Upper lobe of right lung (tissue), 1 donor: ENCODE results near the gene TOR2A. TPM values are rescaled to one million over a fixed set of nuclear protein-coding genes. Genes with fewer than 3 reads are reported as not detected.

ENCODE experiments used
- ATAC-seq: fragments of 200-7000 bp; cut with Tn5 transposase; one replicate; pipeline ENCODE4 v1.9.1; 2020; ENCODE audit warnings: mild to moderate bottlenecking, moderate library complexity
- DNase-seq: peaks from one replicate; pipeline ENCODE4 v3.0.0-alpha.2; 2020
- H3K27ac ChIP-seq: fragments of 200-600 bp; one replicate; pipeline ENCODE4 v1.8.0; 2022
- H3K27me3 ChIP-seq: fragments of 200-600 bp; one replicate; pipeline ENCODE4 v1.8.0; 2022; ENCODE audit warnings: mild to moderate bottlenecking
- H3K36me3 ChIP-seq: fragments of 200-600 bp; one replicate; pipeline ENCODE4 v1.8.0; 2022
- H3K4me1 ChIP-seq: fragments of 200-600 bp; one replicate; pipeline ENCODE4 v1.8.0; 2022
- H3K4me3 ChIP-seq: fragments of 200-600 bp; one replicate; pipeline ENCODE4 v1.8.0; 2022; ENCODE audit warnings: mild to moderate bottlenecking
- H3K9me3 ChIP-seq: fragments of 200-600 bp; one replicate; pipeline ENCODE4 v1.8.0; 2022
- intact Hi-C: fragments of 100-400 bp; cut with DNase I; formaldehyde crosslinking; loops from one replicate; pipeline ENCODE4 v1.11.0; 2022
- total RNA-seq: library from RNA; stranded (reverse); fragmentation: NEBNext Ultra II Directional; extraction: Animal tissue kit (Norgen Biotek cat#: 25700); gene quantifications from one replicate; pipeline ENCODE4 v1.2.1, GENCODE V29; 2021
- TF ChIP-seq, protein P1 (sequence below): fragments of 200-600 bp; IDR thresholded peaks from one replicate; pipeline ENCODE4 v1.8.0; 2022; ENCODE audit warnings: antibody characterized with exemption
- donor health status: DM: no; HTN: yes; CAD: no; lungs with severe emphysema.

TOR2A gene
- total RNA-seq, 1 donor from 2014 or later, result 17.3 TPM

DNA sequence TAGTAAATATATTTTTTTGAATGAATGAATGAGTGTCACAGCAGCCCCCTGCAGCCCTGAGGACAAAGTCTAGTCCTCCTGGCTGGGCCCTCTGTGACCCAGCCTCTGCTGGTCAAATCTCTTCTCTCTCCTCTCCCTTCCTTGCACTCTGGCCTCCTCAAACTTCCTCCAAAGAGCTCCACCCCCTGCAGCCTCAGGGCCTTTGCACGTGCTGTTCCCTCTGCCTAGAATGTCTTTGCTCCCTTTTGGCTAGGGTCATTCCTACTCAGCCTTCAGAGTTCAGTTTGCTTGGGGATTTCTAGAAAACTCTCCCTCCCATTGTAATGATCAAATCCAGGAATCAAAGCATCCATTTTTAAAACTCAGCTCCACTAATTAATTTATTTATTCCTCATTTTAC lies 30.3 kb upstream of the TOR2A start:
- no peak for ATAC-seq
- Histone ChIP-seq H3K27me3 (no peaks in the 10 kb centered on the region), H3K4me1 (peaks cover 25% of the 10 kb centered on the region), H3K4me3 (no peak overlapping the region), H3K9me3 (no peaks in the 10 kb centered on the region), H3K27ac (peak overlapping the region; percentile 84), H3K36me3 (no peaks in the 10 kb centered on the region)
- TF ChIP-seq, protein P1, sequence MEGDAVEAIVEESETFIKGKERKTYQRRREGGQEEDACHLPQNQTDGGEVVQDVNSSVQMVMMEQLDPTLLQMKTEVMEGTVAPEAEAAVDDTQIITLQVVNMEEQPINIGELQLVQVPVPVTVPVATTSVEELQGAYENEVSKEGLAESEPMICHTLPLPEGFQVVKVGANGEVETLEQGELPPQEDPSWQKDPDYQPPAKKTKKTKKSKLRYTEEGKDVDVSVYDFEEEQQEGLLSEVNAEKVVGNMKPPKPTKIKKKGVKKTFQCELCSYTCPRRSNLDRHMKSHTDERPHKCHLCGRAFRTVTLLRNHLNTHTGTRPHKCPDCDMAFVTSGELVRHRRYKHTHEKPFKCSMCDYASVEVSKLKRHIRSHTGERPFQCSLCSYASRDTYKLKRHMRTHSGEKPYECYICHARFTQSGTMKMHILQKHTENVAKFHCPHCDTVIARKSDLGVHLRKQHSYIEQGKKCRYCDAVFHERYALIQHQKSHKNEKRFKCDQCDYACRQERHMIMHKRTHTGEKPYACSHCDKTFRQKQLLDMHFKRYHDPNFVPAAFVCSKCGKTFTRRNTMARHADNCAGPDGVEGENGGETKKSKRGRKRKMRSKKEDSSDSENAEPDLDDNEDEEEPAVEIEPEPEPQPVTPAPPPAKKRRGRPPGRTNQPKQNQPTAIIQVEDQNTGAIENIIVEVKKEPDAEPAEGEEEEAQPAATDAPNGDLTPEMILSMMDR, result no peak
- intact Hi-C loops, result no loop called here
- DNase-seq, result no peak

DNA sequence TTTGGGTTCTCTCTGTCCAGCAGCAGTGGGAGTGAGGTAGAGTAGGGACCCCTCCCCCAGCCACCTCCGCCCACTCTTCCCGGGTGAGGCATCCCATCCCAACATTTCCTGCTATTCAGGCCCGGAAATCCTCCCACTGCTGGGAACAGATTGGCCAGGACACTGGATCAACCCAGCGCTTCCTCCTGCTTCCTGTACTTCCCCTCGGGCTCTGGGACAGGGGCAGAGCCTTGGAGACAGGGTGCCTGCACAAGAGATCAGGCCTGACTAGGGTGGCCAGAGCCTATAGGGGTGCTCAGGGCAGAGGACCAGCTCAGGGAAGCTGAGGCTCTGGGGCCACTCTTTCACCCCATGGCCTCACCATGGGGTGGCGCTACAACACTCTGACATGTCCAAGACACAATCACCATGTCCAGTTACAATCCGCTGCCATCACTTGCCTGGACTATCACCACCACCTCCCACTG lies 28.9 kb upstream of the TOR2A start:
- TF ChIP-seq, protein P1, result peak; percentile 53
- DNase-seq (peak; percentile 79), ATAC-seq (peak; percentile 81)
- Histone ChIP-seq H3K4me3 (no peak overlapping the region), H3K27ac (peak overlapping the region; percentile 84), H3K9me3 (no peaks in the 10 kb centered on the region), H3K4me1 (peaks cover 16% of the 10 kb centered on the region), H3K27me3 (no peaks in the 10 kb centered on the region), H3K36me3 (no peaks in the 10 kb centered on the region)
- intact Hi-C loops, result no loop called here

DNA sequence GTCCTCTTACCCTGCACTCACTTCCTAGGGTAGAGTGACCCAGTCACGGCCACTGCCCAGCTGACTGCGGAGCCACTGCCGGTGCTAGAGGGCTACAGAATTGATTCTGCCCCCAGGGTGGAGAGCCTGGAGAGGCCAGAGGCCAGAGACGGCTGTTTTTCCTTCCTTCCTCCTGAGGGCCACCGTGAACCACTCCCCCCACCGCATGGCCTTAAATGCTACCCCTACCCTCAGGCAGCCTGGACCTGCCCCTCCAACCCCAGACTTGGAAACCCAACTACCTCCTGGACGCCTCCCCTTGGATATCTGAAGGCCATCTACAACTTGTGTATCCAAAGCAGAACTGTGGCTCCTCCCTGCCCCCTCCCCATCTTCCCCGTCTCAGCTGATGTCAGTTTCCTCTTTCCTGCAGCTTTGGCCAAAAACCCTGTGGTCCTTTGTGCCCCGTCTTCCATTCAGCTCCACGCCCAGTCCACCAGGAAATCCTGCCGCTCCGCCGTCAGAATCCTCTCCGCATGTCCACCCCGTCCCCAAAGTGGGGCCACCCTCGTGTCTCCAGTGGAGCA lies 27.1 kb upstream of the TOR2A start:
- intact Hi-C loops, result no loop called here
- no peaks in the 10 kb centered on the region for H3K27me3 ChIP-seq
- H3K27ac ChIP-seq, result peak overlapping the region; percentile 84
- ATAC-seq, result peak; percentile 69
- no peaks in the 10 kb centered on the region for H3K36me3 ChIP-seq
- DNase-seq, result peak; percentile 73
- TF ChIP-seq, protein P1, result no peak
- peaks cover 10% of the 10 kb centered on the region for H3K4me1 ChIP-seq
- H3K4me3 ChIP-seq, result peak overlapping the region; percentile 25
- no peaks in the 10 kb centered on the region for H3K9me3 ChIP-seq

DNA sequence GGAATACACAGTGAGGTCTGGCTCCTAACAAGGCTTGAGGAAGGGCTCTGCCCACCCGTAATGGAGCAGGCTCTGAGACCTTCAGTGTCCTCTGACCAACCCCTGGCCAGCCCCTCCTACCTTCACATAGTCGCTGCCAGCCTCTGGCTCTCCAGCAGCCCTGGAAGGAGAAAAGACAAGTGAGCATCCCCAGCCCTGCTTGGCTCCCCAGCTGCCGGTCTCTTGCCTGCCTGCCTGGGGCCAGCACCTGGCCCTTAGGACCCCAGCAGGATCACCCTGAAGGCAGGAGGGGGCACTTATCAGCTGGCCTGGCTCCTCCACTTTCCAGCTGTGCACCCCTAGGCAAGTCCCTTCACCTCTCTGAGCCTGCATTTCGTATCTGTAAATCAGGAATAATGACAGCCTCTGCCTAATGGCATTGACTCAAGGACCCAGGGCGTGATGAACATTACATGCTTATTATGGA lies 26.4 kb upstream of the TOR2A start:
- H3K27ac ChIP-seq, result peak overlapping the region; percentile 84
- H3K4me1 ChIP-seq, result peaks cover 4% of the 10 kb centered on the region
- no peak for ATAC-seq
- intact Hi-C loops, result no loop called here
- no peak for DNase-seq
- H3K9me3 ChIP-seq, result no peaks in the 10 kb centered on the region
- no peaks in the 10 kb centered on the region for H3K27me3 ChIP-seq
- TF ChIP-seq, protein P1, result no peak
- H3K4me3 ChIP-seq, result peak overlapping the region; percentile 25
- no peaks in the 10 kb centered on the region for H3K36me3 ChIP-seq

DNA sequence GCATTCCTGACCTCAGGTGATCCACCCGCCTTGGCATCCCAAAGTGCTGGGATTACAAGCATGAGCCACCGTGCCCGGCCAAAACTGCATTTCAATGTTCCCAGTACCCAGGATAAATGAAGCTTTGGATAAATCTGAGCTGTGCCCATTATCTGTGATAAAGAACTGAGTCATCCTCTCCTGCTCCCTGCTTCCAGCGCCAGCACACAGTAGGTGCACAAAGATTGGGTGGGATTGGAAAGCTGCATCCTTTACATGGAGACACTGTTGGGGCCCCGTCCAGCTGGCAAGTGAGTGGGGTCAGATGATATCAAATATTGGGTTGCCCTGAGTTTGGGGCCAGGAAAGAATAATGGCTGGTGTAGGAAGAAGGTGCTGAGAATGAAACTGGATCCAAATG lies 26.0 kb upstream of the TOR2A start:
- TF ChIP-seq, protein P1, result no peak
- H3K9me3 ChIP-seq, result no peaks in the 10 kb centered on the region
- H3K4me1 ChIP-seq, result peaks cover 4% of the 10 kb centered on the region
- ATAC-seq, result no peak
- H3K4me3 ChIP-seq, result peak overlapping the region; percentile 25
- no peaks in the 10 kb centered on the region for H3K36me3 ChIP-seq
- no peaks in the 10 kb centered on the region for H3K27me3 ChIP-seq
- intact Hi-C loops, result no loop called here
- no peak for DNase-seq
- H3K27ac ChIP-seq, result peak overlapping the region; percentile 84
